ENCODE measurements around the gene PRXL2A. TPM values are rescaled to one million over a fixed set of nuclear protein-coding genes. Genes with fewer than 3 reads are reported as not detected.

The PRXL2A gene
- total and polyA plus RNA-seq, 10 of the 15 experiments (the other 5 are each of a cell fraction or from before 2014, with no cell fraction given), result 2.8 to 15.6 (median 11.1) TPM

DNA sequence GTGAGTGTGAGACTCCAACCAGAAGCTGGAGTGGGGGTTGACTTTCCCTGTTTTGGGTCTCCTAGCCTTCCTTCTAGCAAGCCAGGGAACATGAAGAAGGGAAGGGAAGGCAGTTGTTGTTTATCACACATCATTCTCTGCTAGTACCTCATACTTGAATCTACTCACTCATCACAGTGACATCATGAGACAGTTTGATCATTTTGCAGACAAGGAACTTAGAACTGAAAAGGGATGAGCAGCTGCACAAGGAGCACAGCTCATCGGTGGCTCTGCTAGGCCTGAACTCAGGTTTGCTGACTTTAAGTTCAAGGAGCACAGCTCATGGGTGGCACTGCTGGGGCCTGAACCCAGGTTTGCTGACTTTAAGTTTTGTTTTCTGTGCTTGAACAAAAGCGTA, 19.2 kb downstream of the PRXL2A start:
- Histone ChIP-seq H3K4me1 (ENCODE audit: control insufficient read depth, insufficient read depth, low read length) (peaks cover 4% of the 10 kb centered on the region; the same call in 1 of the 2 replicates), H3K4me3 (no peak overlapping the region), H3K27ac (ENCODE audit: control insufficient read depth, insufficient read depth) (no peak overlapping the region), H3K4me2 (ENCODE audit: control insufficient read depth, insufficient read depth) (no peak overlapping the region), H3K9me3 (replicated peaks; ENCODE audit: control insufficient read depth, insufficient read depth, low read length) (no peaks in the 10 kb centered on the region), H3K36me3 (ENCODE audit: control insufficient read depth in 2 of 2, insufficient read depth in 2 of 2, low read length in 1 of 2) (no peaks in the 10 kb centered on the region), H3K27me3 (replicated peaks in 1 of 2; ENCODE audit: control insufficient read depth in 2 of 2, insufficient read depth in 2 of 2, low read length in 1 of 2) (no peaks in the 10 kb centered on the region), H3K9ac (ENCODE audit: control insufficient read depth, insufficient read depth, low read length) (no peak overlapping the region), H2AFZ (ENCODE audit: control insufficient read depth, low read depth, low read length) (no peak overlapping the region), H4K20me1 (ENCODE audit: control insufficient read depth, insufficient read depth) (no peaks in the 10 kb centered on the region), H3K79me2 (ENCODE audit: control insufficient read depth, insufficient read depth, low read length) (no peaks in the 10 kb centered on the region)
- BruUV-seq (replicated peaks), result no TSS peak
- DNase-seq (ENCODE audit: low read depth, low spot score) (no peak), ATAC-seq (no peak), FAIRE-seq (no peak)
- POLR2A ChIA-PET, result no interaction called here
- CTCF ChIA-PET, result no interaction called here
- intact Hi-C loops (cut with micrococcal nuclease; ENCODE audit: unreplicated experiment), result no loop called here
- WGBS (ENCODE audit: insufficient coverage, insufficient replicate concordance, low lambda C conversion rate, missing lambda C conversion rate), result 87% methylated on average over 2 of the region's 2 CpGs
- in situ Hi-C loops (cut with MboI), result no loop called here
- RAD21 ChIA-PET (ENCODE audit: unreplicated experiment), result no interaction called here
- SMC1A ChIA-PET (ENCODE audit: uncharacterized antibody, unreplicated experiment), result interaction anchor here (2.1 kb wide), 1 partner anchor 17 kb away, joined by 9 read pairs; no protein-coding TSS in a partner anchor
- TF ChIP-seq, protein P1, sequence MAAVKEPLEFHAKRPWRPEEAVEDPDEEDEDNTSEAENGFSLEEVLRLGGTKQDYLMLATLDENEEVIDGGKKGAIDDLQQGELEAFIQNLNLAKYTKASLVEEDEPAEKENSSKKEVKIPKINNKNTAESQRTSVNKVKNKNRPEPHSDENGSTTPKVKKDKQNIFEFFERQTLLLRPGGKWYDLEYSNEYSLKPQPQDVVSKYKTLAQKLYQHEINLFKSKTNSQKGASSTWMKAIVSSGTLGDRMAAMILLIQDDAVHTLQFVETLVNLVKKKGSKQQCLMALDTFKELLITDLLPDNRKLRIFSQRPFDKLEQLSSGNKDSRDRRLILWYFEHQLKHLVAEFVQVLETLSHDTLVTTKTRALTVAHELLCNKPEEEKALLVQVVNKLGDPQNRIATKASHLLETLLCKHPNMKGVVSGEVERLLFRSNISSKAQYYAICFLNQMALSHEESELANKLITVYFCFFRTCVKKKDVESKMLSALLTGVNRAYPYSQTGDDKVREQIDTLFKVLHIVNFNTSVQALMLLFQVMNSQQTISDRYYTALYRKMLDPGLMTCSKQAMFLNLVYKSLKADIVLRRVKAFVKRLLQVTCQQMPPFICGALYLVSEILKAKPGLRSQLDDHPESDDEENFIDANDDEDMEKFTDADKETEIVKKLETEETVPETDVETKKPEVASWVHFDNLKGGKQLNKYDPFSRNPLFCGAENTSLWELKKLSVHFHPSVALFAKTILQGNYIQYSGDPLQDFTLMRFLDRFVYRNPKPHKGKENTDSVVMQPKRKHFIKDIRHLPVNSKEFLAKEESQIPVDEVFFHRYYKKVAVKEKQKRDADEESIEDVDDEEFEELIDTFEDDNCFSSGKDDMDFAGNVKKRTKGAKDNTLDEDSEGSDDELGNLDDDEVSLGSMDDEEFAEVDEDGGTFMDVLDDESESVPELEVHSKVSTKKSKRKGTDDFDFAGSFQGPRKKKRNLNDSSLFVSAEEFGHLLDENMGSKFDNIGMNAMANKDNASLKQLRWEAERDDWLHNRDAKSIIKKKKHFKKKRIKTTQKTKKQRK (IDR thresholded peaks at IDR 0.05; ENCODE audit: low read depth, low read length), result no peak
- TF ChIP-seq CREB1 (IDR thresholded peaks at IDR 0.05; ENCODE audit: low read depth) (no peak), CEBPB (IDR thresholded peaks at IDR 0.05; ENCODE audit: borderline replicate concordance in 1 of 2, low read depth in 2 of 2, low read length in 2 of 2) (no peak), BRCA1 (IDR thresholded peaks at IDR 0.05; ENCODE audit: low read depth, low read length) (no peak), PRDM15 (CRISPR knock-in tag; IDR thresholded peaks at IDR 0.05) (no peak), HDGF (IDR thresholded peaks at IDR 0.05) (no peak), SIX5 (IDR thresholded peaks at IDR 0.05; ENCODE audit: low read depth, low read length, severe bottlenecking) (no peak), BHLHE40 (IDR thresholded peaks at IDR 0.05; ENCODE audit: borderline replicate concordance in 1 of 2, low read depth in 2 of 2, low read length in 1 of 2) (no peak), ZZZ3 (IDR thresholded peaks at IDR 0.05; ENCODE audit: control insufficient read depth, insufficient read length, low read depth) (no peak)
- TF ChIP-seq, protein P2, sequence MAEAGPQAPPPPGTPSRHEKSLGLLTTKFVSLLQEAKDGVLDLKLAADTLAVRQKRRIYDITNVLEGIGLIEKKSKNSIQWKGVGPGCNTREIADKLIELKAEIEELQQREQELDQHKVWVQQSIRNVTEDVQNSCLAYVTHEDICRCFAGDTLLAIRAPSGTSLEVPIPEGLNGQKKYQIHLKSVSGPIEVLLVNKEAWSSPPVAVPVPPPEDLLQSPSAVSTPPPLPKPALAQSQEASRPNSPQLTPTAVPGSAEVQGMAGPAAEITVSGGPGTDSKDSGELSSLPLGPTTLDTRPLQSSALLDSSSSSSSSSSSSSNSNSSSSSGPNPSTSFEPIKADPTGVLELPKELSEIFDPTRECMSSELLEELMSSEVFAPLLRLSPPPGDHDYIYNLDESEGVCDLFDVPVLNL (IDR thresholded peaks at IDR 0.05; ENCODE audit: low read depth, low read length), result no peak
- TF ChIP-seq, protein P3, sequence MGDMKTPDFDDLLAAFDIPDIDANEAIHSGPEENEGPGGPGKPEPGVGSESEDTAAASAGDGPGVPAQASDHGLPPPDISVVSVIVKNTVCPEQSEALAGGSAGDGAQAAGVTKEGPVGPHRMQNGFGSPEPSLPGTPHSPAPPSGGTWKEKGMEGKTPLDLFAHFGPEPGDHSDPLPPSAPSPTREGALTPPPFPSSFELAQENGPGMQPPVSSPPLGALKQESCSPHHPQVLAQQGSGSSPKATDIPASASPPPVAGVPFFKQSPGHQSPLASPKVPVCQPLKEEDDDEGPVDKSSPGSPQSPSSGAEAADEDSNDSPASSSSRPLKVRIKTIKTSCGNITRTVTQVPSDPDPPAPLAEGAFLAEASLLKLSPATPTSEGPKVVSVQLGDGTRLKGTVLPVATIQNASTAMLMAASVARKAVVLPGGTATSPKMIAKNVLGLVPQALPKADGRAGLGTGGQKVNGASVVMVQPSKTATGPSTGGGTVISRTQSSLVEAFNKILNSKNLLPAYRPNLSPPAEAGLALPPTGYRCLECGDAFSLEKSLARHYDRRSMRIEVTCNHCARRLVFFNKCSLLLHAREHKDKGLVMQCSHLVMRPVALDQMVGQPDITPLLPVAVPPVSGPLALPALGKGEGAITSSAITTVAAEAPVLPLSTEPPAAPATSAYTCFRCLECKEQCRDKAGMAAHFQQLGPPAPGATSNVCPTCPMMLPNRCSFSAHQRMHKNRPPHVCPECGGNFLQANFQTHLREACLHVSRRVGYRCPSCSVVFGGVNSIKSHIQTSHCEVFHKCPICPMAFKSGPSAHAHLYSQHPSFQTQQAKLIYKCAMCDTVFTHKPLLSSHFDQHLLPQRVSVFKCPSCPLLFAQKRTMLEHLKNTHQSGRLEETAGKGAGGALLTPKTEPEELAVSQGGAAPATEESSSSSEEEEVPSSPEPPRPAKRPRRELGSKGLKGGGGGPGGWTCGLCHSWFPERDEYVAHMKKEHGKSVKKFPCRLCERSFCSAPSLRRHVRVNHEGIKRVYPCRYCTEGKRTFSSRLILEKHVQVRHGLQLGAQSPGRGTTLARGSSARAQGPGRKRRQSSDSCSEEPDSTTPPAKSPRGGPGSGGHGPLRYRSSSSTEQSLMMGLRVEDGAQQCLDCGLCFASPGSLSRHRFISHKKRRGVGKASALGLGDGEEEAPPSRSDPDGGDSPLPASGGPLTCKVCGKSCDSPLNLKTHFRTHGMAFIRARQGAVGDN (IDR thresholded peaks at IDR 0.05), result no peak

Measured in GM12878 (cell line).